PC-9 (cell line): ENCODE results near the gene SNTG2. TPM values are rescaled to one million over a fixed set of nuclear protein-coding genes. Genes with fewer than 3 reads are reported as not detected.

Source experiments
- BruUV-seq: library from RNA; stranded (reverse); fragments of 400-500 nt; replicated peaks from 2 replicates; lab custom pipeline; 2021; lab: Mats Ljungman, UMichigan
- CTCF ChIA-PET: fragments of 300-600 bp; sonication (Branson Sonifier 250); formaldehyde crosslinking; loops from one replicate; lab custom pipeline; 2022; ENCODE audit warnings: antibody characterized with exemption; lab: Charles Lee
- POLR2A ChIA-PET: fragments of 300-600 bp; sonication (Branson Sonifier 250); formaldehyde crosslinking; loops from one replicate; lab custom pipeline; 2022; ENCODE audit warnings: antibody characterized with exemption; ENCODE audit not compliant: unreplicated experiment; lab: Charles Lee
- DNase-seq, 2 experiments: peaks; one replicate each; pipeline versions ENCODE4 v3.0.0 to v3.0.0-alpha.2; 2015 to 2022; ENCODE audit warnings: mixed read lengths in 1 of 2
- H2AFZ ChIP-seq: fragments of 200-600 bp; sonication (generic); 2 replicates; pipeline ENCODE4 v1.8.1; 2017; ENCODE audit warnings: antibody characterized with exemption
- H3F3A ChIP-seq: fragments of 200-600 bp; sonication (generic); 2 replicates; pipeline ENCODE4 v1.8.1; 2017; ENCODE audit warnings: antibody characterized with exemption, mild to moderate bottlenecking, low read depth; ENCODE audit not compliant: insufficient read depth
- H3K27ac ChIP-seq: fragments of 200-600 bp; sonication (generic); 2 replicates; pipeline ENCODE4 v1.6.1; 2016; ENCODE audit warnings: mixed run types
- H3K27me3 ChIP-seq: fragments of 200-600 bp; sonication (generic); 2 replicates; pipeline ENCODE4 v1.6.1; 2016; ENCODE audit warnings: low read depth, mixed run types; ENCODE audit not compliant: insufficient read depth
- H3K36me3 ChIP-seq: fragments of 200-600 bp; sonication (generic); 2 replicates; pipeline ENCODE4 v1.6.1; 2016; ENCODE audit warnings: low read depth, mixed run types
- H3K4me1 ChIP-seq: fragments of 200-600 bp; sonication (generic); replicated peaks from 2 replicates; pipeline ENCODE4 v1.6.1; 2016; ENCODE audit warnings: mixed run types; ENCODE audit not compliant: insufficient read depth
- H3K4me2 ChIP-seq: fragments of 200-600 bp; sonication (generic); 2 replicates; pipeline ENCODE4 v1.6.1; 2017; ENCODE audit warnings: mixed run types
- H3K4me3 ChIP-seq: fragments of 200-600 bp; sonication (generic); 2 replicates; pipeline ENCODE4 v1.6.1; 2016; ENCODE audit warnings: mixed run types
- H3K79me2 ChIP-seq: fragments of 200-600 bp; sonication (generic); 2 replicates; pipeline ENCODE4 v1.6.1; 2017; ENCODE audit warnings: low read depth, mixed run types
- H3K9me2 ChIP-seq: fragments of 200-600 bp; sonication (generic); 2 replicates; pipeline ENCODE4 v1.8.1; 2017; ENCODE audit warnings: mild to moderate bottlenecking; ENCODE audit not compliant: insufficient read depth
- H3K9me3 ChIP-seq: fragments of 200-600 bp; sonication (generic); 2 replicates; pipeline ENCODE4 v1.8.1; 2016; ENCODE audit warnings: low read depth; ENCODE audit not compliant: insufficient read depth
- H4K20me1 ChIP-seq: fragments of 200-600 bp; sonication (generic); 2 replicates; pipeline ENCODE4 v1.8.1; 2017; ENCODE audit not compliant: insufficient read depth
- EZH2 ChIP-seq: fragments of 200-600 bp; sonication (generic); IDR thresholded peaks from 2 replicates; pipeline ENCODE4 v1.8.0; 2017; ENCODE audit warnings: antibody characterized with exemption, low read depth
- intact Hi-C: fragments of 100-400 bp; cut with micrococcal nuclease; formaldehyde crosslinking; loops from one replicate; pipeline ENCODE4 v1.10.0; 2022; ENCODE audit not compliant: unreplicated experiment
- total RNA-seq: library from RNA; stranded (reverse); gene quantifications from 2 replicates; pipeline ENCODE4 v1.2.3, GENCODE V29; 2021
- TF ChIP-seq, protein P1 (sequence below): fragments of 200-600 bp; sonication (generic); conservative IDR thresholded peaks from 2 replicates; pipeline ENCODE4 v1.6.1; 2017; ENCODE audit warnings: mixed run types, antibody characterized with exemption, mild to moderate bottlenecking, moderate library complexity

SNTG2 gene
- total RNA-seq, 1 experiment from 2014 or later = not detected

DNA sequence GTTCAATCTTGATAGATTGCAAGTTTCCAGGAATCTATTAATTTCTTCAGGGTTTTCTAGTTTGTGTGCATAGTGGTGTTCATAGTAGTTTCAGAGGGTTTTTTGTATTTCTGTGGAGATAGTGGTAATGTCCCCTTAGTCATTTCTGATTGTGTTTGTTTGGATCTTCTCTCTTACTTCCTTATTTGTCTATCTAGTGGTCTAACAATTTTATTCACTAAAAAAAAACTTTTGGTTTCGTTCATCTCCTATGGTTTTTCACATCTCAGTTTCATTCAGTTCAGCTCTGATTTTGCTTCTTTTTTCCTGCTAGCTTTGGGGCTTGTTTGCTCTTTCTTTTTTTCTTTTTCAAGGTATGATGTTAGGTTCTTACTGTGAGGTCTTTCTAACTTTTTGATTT is 94.5 kb downstream of the SNTG2 start:
- H3K79me2 ChIP-seq = no peaks in the 10 kb centered on the region
- CTCF ChIA-PET = no interaction called here
- no peaks in the 10 kb centered on the region for H3K9me2 ChIP-seq
- no peaks in the 10 kb centered on the region for H3K9me3 ChIP-seq
- H2AFZ ChIP-seq = no peak overlapping the region
- no peak overlapping the region for H3K4me3 ChIP-seq
- H3K4me1 ChIP-seq = no peaks in the 10 kb centered on the region
- no peak for TF ChIP-seq EZH2
- TF ChIP-seq, protein P1, sequence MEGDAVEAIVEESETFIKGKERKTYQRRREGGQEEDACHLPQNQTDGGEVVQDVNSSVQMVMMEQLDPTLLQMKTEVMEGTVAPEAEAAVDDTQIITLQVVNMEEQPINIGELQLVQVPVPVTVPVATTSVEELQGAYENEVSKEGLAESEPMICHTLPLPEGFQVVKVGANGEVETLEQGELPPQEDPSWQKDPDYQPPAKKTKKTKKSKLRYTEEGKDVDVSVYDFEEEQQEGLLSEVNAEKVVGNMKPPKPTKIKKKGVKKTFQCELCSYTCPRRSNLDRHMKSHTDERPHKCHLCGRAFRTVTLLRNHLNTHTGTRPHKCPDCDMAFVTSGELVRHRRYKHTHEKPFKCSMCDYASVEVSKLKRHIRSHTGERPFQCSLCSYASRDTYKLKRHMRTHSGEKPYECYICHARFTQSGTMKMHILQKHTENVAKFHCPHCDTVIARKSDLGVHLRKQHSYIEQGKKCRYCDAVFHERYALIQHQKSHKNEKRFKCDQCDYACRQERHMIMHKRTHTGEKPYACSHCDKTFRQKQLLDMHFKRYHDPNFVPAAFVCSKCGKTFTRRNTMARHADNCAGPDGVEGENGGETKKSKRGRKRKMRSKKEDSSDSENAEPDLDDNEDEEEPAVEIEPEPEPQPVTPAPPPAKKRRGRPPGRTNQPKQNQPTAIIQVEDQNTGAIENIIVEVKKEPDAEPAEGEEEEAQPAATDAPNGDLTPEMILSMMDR = no peak
- intact Hi-C loops = no loop called here
- H4K20me1 ChIP-seq = no peaks in the 10 kb centered on the region
- no peak overlapping the region for H3K27ac ChIP-seq
- POLR2A ChIA-PET = no interaction called here
- no peak overlapping the region for H3K4me2 ChIP-seq
- DNase-seq = no peak
- no peaks in the 10 kb centered on the region for H3F3A ChIP-seq
- H3K36me3 ChIP-seq = no peaks in the 10 kb centered on the region
- BruUV-seq = no TSS peak
- H3K27me3 ChIP-seq = peaks cover 11% of the 10 kb centered on the region; the same call in 1 of the 2 replicates

DNA sequence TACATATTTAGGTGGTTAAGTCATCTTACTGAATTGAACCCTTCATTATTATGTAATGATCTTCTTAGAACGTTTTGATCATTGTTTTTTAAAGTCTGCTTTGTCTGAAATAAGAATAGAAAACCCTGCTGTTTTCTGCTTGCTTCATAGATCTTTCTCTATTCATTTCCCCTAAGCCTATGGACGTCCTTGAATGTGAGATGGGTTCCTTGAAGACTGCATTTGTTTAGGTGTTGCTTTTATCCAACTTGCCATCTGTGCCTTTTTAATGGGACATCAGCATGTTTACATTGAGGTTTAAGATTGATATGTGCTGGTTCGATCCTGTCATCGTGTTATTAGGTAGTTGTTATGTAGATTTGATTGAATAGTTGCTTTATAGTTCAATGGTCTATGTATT is 95.4 kb downstream of the SNTG2 start:
- no peak overlapping the region for H3K4me2 ChIP-seq

DNA sequence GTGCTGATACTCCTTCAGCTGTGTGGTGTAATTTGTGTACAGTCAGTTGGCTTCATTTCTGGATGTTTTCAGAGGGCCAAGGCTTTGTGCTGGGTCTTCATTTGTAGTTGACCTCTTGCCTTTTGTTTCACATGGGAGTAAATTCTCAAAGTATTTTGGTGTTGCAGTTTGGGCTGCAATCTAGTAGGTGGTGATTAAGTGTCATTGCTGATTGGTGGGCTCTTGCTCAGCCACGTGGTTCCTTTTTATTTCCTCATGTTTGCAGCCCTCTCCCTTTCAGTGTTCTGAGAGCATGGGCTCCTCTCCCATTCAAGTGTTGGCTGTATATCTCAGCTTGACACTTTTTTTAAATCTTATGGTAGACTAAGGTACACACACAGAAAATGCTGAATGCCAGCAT is 96.8 kb downstream of the SNTG2 start:
- no peaks in the 10 kb centered on the region for H4K20me1 ChIP-seq
- CTCF ChIA-PET = no interaction called here
- H3K27me3 ChIP-seq = 0 out of 2 replicates have a peak, but pooled peaks cover 2% of the 10 kb centered on the region
- H3K4me1 ChIP-seq = no peaks in the 10 kb centered on the region
- no peaks in the 10 kb centered on the region for H3F3A ChIP-seq
- intact Hi-C loops = no loop called here
- no peaks in the 10 kb centered on the region for H3K9me2 ChIP-seq
- H3K27ac ChIP-seq = no peak overlapping the region
- no peak overlapping the region for H3K4me2 ChIP-seq
- no peak for TF ChIP-seq EZH2
- TF ChIP-seq, protein P1 = no peak
- H3K79me2 ChIP-seq = no peaks in the 10 kb centered on the region
- H3K9me3 ChIP-seq = no peaks in the 10 kb centered on the region
- no peak overlapping the region for H3K4me3 ChIP-seq
- DNase-seq = no peak
- POLR2A ChIA-PET = no interaction called here
- BruUV-seq = no TSS peak
- no peak overlapping the region for H2AFZ ChIP-seq
- no peaks in the 10 kb centered on the region for H3K36me3 ChIP-seq

More for the DNA sequence above, 95.4 kb downstream of the SNTG2 start:
- Histone ChIP-seq H3K9me3 (no peaks in the 10 kb centered on the region), H3K79me2 (no peaks in the 10 kb centered on the region), H3K4me1 (no peaks in the 10 kb centered on the region), H3K27ac (no peak overlapping the region), H3K4me3 (no peak overlapping the region), H3K36me3 (no peaks in the 10 kb centered on the region), H3K27me3 (peaks cover 6% of the 10 kb centered on the region; the same call in 1 of the 2 replicates), H3F3A (no peaks in the 10 kb centered on the region), H2AFZ (no peak overlapping the region), H3K9me2 (no peaks in the 10 kb centered on the region), H4K20me1 (no peaks in the 10 kb centered on the region)
- intact Hi-C loops = no loop called here
- BruUV-seq = no TSS peak
- TF ChIP-seq, protein P1 = no peak
- no peak for TF ChIP-seq EZH2
- DNase-seq = no peak
- ChIA-PET CTCF (no interaction called here), POLR2A (no interaction called here)
